ENCODE measurements around the gene SIGLEC15. TPM values are rescaled to one million over a fixed set of nuclear protein-coding genes. Genes with fewer than 3 reads are reported as not detected.

The SIGLEC15 gene
- polyA plus RNA-seq, 2 of the 4 experiments (the other 2 are of a cell fraction): not detected

DNA sequence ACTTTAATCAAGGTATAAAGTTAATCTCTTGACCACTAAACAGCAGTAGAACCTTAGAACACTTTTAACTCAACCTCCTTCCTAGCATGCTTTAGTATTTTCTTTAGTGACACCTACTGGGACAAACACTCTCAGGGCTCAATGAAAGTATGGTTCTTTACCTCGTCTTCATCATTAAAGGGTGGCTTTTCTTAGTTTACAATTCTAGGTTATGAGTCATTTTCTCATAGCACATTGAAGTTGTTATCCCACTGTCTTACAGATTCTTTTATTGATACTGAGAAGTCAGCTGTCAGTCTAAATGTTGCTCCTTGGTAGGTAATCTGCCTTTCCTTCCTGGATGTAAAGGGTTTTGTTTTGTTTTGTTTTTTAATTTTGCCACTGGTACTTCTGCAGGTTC lies 38.0 kb downstream of the SIGLEC15 start:
- ChIA-PET POLR2A (interaction anchor here (0.7 kb wide), 1 partner anchor 636 kb away, joined by 3 read pairs; no protein-coding TSS in a partner anchor), CTCF (no interaction called here)
- Histone ChIP-seq H3K27ac (no peak overlapping the region), H3K9me3 (no peaks in the 10 kb centered on the region), H3K4me3 (no peak overlapping the region), H3K4me2 (no peak overlapping the region), H3K4me1 (no peaks in the 10 kb centered on the region)
- WGBS (ENCODE audit: missing lambda C conversion rate): 86% methylated on average over 1 of the region's 1 CpG
- TF ChIP-seq ZSCAN20 (CRISPR knock-in tag; IDR thresholded peaks at IDR 0.05) (no peak), PHF8 (IDR thresholded peaks at IDR 0.05; ENCODE audit: borderline replicate concordance, low read depth) (no peak), SMC3 (IDR thresholded peaks at IDR 0.05) (no peak), ZC3H11A (IDR thresholded peaks at IDR 0.05) (no peak), CBX8 (IDR thresholded peaks at IDR 0.05) (no peak), POLR2A (IDR thresholded peaks at IDR 0.05; ENCODE audit: low read length) (no peak)
- TF ChIP-seq, protein P1, sequence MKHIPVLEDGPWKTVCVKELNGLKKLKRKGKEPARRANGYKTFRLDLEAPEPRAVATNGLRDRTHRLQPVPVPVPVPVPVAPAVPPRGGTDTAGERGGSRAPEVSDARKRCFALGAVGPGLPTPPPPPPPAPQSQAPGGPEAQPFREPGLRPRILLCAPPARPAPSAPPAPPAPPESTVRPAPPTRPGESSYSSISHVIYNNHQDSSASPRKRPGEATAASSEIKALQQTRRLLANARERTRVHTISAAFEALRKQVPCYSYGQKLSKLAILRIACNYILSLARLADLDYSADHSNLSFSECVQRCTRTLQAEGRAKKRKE (CRISPR knock-in tag; IDR thresholded peaks at IDR 0.05; ENCODE audit: low read depth): no peak
- TF ChIP-seq, protein P2, sequence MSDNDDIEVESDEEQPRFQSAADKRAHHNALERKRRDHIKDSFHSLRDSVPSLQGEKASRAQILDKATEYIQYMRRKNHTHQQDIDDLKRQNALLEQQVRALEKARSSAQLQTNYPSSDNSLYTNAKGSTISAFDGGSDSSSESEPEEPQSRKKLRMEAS (IDR thresholded peaks at IDR 0.05): no peak
- TF ChIP-seq, protein P3, sequence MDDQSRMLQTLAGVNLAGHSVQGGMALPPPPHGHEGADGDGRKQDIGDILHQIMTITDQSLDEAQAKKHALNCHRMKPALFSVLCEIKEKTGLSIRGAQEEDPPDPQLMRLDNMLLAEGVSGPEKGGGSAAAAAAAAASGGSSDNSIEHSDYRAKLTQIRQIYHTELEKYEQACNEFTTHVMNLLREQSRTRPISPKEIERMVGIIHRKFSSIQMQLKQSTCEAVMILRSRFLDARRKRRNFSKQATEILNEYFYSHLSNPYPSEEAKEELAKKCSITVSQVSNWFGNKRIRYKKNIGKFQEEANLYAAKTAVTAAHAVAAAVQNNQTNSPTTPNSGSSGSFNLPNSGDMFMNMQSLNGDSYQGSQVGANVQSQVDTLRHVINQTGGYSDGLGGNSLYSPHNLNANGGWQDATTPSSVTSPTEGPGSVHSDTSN (IDR thresholded peaks at IDR 0.05): no peak
- FAIRE-seq (no peak), DNase-seq (ENCODE audit: low read depth in 1 of 2, low spot score in 1 of 2) (no peak), ATAC-seq (no peak)

DNA sequence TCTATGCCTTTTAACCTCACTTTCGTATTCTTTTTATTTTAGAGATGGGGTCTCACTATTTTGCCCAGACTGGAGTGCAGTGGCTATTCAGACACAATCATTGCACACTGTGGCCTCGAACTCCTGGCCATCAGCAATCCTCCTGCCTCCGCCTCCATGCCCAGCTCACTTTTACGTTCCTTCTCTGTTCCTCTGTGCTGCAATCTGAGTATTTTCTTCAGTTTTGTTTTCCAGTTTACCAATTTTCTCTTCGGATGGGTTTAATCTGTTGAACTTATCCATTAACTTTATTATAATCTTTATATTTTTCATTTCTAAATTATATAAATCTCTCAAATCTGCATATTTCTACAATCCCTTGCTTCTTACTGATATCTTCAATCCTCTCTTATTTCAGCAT lies 38.6 kb downstream of the SIGLEC15 start:
- ChIA-PET CTCF (interaction anchor here (1.4 kb wide), 1 partner anchor 24 kb away, joined by 4 read pairs; no protein-coding TSS in a partner anchor), POLR2A (no interaction called here)
- Histone ChIP-seq H3K4me1 (no peaks in the 10 kb centered on the region), H3K4me2 (no peak overlapping the region), H3K4me3 (no peak overlapping the region), H3K9me3 (no peaks in the 10 kb centered on the region), H3K27ac (no peak overlapping the region)
- WGBS (ENCODE audit: missing lambda C conversion rate): 88% methylated on average over 5 of the region's 5 CpGs
- TF ChIP-seq HOXB13 (CRISPR knock-in tag; IDR thresholded peaks at IDR 0.05; ENCODE audit: low read depth): no peak
- TF ChIP-seq, protein P4, sequence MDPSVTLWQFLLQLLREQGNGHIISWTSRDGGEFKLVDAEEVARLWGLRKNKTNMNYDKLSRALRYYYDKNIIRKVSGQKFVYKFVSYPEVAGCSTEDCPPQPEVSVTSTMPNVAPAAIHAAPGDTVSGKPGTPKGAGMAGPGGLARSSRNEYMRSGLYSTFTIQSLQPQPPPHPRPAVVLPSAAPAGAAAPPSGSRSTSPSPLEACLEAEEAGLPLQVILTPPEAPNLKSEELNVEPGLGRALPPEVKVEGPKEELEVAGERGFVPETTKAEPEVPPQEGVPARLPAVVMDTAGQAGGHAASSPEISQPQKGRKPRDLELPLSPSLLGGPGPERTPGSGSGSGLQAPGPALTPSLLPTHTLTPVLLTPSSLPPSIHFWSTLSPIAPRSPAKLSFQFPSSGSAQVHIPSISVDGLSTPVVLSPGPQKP (IDR thresholded peaks at IDR 0.05; ENCODE audit: low read depth, low read length): no peak
- no peak for TF ChIP-seq CBX8 (IDR thresholded peaks at IDR 0.05)
- no peak for TF ChIP-seq MAZ (IDR thresholded peaks at IDR 0.05; ENCODE audit: borderline replicate concordance, low read depth, low read length)
- no peak for TF ChIP-seq RCOR1 (IDR thresholded peaks at IDR 0.05; ENCODE audit: low read depth, low read length)
- TF ChIP-seq CEBPB (IDR thresholded peaks at IDR 0.05): no peak
- no peak for TF ChIP-seq NR3C1 (IDR thresholded peaks at IDR 0.05)
- TF ChIP-seq BHLHE40 (IDR thresholded peaks at IDR 0.05; ENCODE audit: low read depth, low read length): no peak
- no peak for TF ChIP-seq HOXA7 (CRISPR knock-in tag; IDR thresholded peaks at IDR 0.05)
- no peak for TF ChIP-seq RFX5 (IDR thresholded peaks at IDR 0.05)
- no peak for DNase-seq (ENCODE audit: low read depth in 1 of 2, low spot score in 1 of 2)
- no peak for FAIRE-seq
- ATAC-seq: no peak

DNA sequence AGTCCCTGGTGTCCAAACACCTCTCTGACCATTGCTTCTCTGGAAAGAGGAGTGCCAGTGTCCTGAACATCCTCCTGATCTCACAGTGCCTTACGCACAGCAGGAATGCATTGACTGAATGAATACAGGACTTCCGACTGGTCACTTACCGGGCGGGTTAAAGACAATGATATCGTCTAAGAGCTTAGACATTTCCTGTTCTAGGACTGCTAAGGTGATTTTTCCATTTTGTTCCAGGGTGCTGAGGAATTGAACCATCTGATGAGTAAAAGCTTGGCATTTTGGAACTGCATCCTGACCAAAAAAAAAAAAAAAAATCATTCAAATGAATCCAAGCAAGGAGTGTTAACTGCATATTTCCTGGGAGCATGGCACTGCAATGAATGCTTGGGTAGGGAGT lies 40.0 kb downstream of the SIGLEC15 start:
- FAIRE-seq (no peak), ATAC-seq (no peak), DNase-seq (ENCODE audit: low read depth in 1 of 2, low spot score in 1 of 2) (no peak)
- WGBS (ENCODE audit: missing lambda C conversion rate): 100% methylated on average over 5 of the region's 5 CpGs
- H3K27ac ChIP-seq: no peak overlapping the region
- no peak overlapping the region for H3K4me3 ChIP-seq
- no peak overlapping the region for H3K4me2 ChIP-seq
- no peaks in the 10 kb centered on the region for H3K9me3 ChIP-seq
- ChIA-PET POLR2A (no interaction called here), CTCF (interaction anchor here (1.4 kb wide), 1 partner anchor 26 kb away, joined by 4 read pairs; no protein-coding TSS in a partner anchor)
- H3K4me1 ChIP-seq: no peaks in the 10 kb centered on the region
- TF ChIP-seq HOXB13 (CRISPR knock-in tag; IDR thresholded peaks at IDR 0.05; ENCODE audit: low read depth): no peak
- no peak for TF ChIP-seq KDM1A (IDR thresholded peaks at IDR 0.05; ENCODE audit: low read depth)
- TF ChIP-seq POLR2AphosphoS2 (conservative IDR thresholded peaks at IDR 0.05; ENCODE audit: low read length): no peak
- no peak for TF ChIP-seq MYC (IDR thresholded peaks at IDR 0.05; ENCODE audit: borderline replicate concordance, low read length)
- TF ChIP-seq CHD2 (IDR thresholded peaks at IDR 0.05; ENCODE audit: low read length, partially characterized antibody): no peak
- TF ChIP-seq, protein P2 (IDR thresholded peaks at IDR 0.05): no peak
- no peak for TF ChIP-seq POLR2A (IDR thresholded peaks at IDR 0.05; ENCODE audit: low read length)
